T-helper 1 cell treated with Interleukin-12 subunit alpha and Interleukin-12 subunit beta and Interleukin-4 antibody, amounts not matched to agents 30 ng/mL and 1 ng/mL, for 36 hours (primary cell): ENCODE data around the gene FOXA2. TPM values are rescaled to one million over a fixed set of nuclear protein-coding genes. Genes with fewer than 3 reads are reported as not detected.
"Not testable (repeated sequence)": the region's sequence is repeated elsewhere in the genome, so short reads cannot be mapped to it uniquely, and the experiment has no call there.

ENCODE experiments used
- intact Hi-C: fragments of 100-400 bp; cut with micrococcal nuclease; formaldehyde crosslinking; loops from one replicate; pipeline ENCODE4 v1.15.1; 2024
- total RNA-seq: library from RNA; stranded (reverse); gene quantifications from 2 replicates; pipeline ENCODE4 v1.2.3, GENCODE V29; 2022

The FOXA2 gene
- total RNA-seq, 1 donor from 2014 or later: not detected

- intact Hi-C loops: loop anchor here (10.0 kb wide), 1 partner anchor 1178 kb away; the partner anchor contains the start of gene NKX2-4
Measured at GRCh38 chr20:22572491-22572890, 11.9 kb downstream of the FOXA2 start.

GRCh38 chr20:22572023-22572422 lies 12.3 kb downstream of the FOXA2 start:
- intact Hi-C loops: loop anchor here (10.0 kb wide), 1 partner anchor 1177 kb away; the partner anchor contains the start of gene NKX2-4

- intact Hi-C loops: loop anchor here (5.0 kb wide), 1 partner anchor 862 kb away; the partner anchor contains the start of gene PAX1
Measured at GRCh38 chr20:22569353-22569752, 15.0 kb downstream of the FOXA2 start.

GRCh38 chr20:22568872-22569344 lies 15.5 kb downstream of the FOXA2 start:
- intact Hi-C loops: loop anchor here (5.0 kb wide), 1 partner anchor 862 kb away; the partner anchor contains the start of gene PAX1

- intact Hi-C loops: loop anchor here (5.0 kb wide), 1 partner anchor 861 kb away; the partner anchor contains the start of gene PAX1
Measured at GRCh38 chr20:22567944-22568871, 16.2 kb downstream of the FOXA2 start.

- intact Hi-C loops: loop anchor here (5.0 kb wide), 1 partner anchor 860 kb away; the partner anchor contains the start of gene PAX1
Measured at GRCh38 chr20:22566876-22567658, 17.3 kb downstream of the FOXA2 start.

GRCh38 chr20:22563062-22563965 lies 21.1 kb downstream of the FOXA2 start:
- intact Hi-C loops: no loop called here

GRCh38 chr20:22562620-22563019 lies 21.8 kb downstream of the FOXA2 start:
- intact Hi-C loops: no loop called here

GRCh38 chr20:22561965-22562577 lies 22.3 kb downstream of the FOXA2 start:
- intact Hi-C loops: no loop called here

GRCh38 chr20:22560817-22561216 lies 23.6 kb downstream of the FOXA2 start:
- intact Hi-C loops: no loop called here

- intact Hi-C loops: no loop called here
Measured at GRCh38 chr20:22559711-22560318, 24.6 kb downstream of the FOXA2 start.

GRCh38 chr20:22557403-22558276 lies 26.7 kb downstream of the FOXA2 start:
- intact Hi-C loops: no loop called here

- intact Hi-C loops: no loop called here
Measured at GRCh38 chr20:22556565-22557056, 27.8 kb downstream of the FOXA2 start.

- intact Hi-C loops: no loop called here
Measured at GRCh38 chr20:22555791-22556564, 28.4 kb downstream of the FOXA2 start.

GRCh38 chr20:22554391-22554790 lies 30.0 kb downstream of the FOXA2 start:
- intact Hi-C loops: no loop called here

- intact Hi-C loops: not testable (repeated sequence)
Measured at GRCh38 chr20:22550514-22550913, 33.9 kb downstream of the FOXA2 start.

- intact Hi-C loops: no loop called here
Measured at GRCh38 chr20:22548040-22548439, 36.3 kb downstream of the FOXA2 start.

- intact Hi-C loops: no loop called here
Measured at GRCh38 chr20:22546344-22546743, 38.0 kb downstream of the FOXA2 start.
